GM18511 (cell line): ENCODE results near the gene CDON.

Experiments
- ATAC-seq: cut with Tn5 transposase; IDR thresholded peaks from one replicate; pipeline ENCODE4 v1.9.1; 2021; ENCODE audit warnings: mild to moderate bottlenecking, moderate library complexity; ENCODE audit not compliant: unreplicated experiment

CDON gene

GRCh38 chr11:125959511-125959910, 103.2 kb downstream of the CDON start:
- no peak for ATAC-seq

GRCh38 chr11:125958872-125959400, 103.7 kb downstream of the CDON start:
- ATAC-seq = no peak

GRCh38 chr11:125957618-125958332, 104.9 kb downstream of the CDON start:
- no peak for ATAC-seq

GRCh38 chr11:125956391-125957134, 106.1 kb downstream of the CDON start:
- ATAC-seq = no peak

- no peak for ATAC-seq
Measured at GRCh38 chr11:125955856-125956255, 106.8 kb downstream of the CDON start.

- ATAC-seq = no peak
Measured at GRCh38 chr11:125954945-125955640, 107.6 kb downstream of the CDON start.

- no peak for ATAC-seq
Measured at GRCh38 chr11:125954123-125954944, 108.3 kb downstream of the CDON start.

GRCh38 chr11:125953401-125953935, 109.2 kb downstream of the CDON start:
- no peak for ATAC-seq

- ATAC-seq = no peak
Measured at GRCh38 chr11:125952973-125953372, 109.7 kb downstream of the CDON start.

- no peak for ATAC-seq
Measured at GRCh38 chr11:125952559-125952958, 110.1 kb downstream of the CDON start.

- ATAC-seq = no peak
Measured at GRCh38 chr11:125951731-125952130, 110.9 kb downstream of the CDON start.

- ATAC-seq = no peak
Measured at GRCh38 chr11:125950696-125951651, 111.7 kb downstream of the CDON start.

- no peak for ATAC-seq
Measured at GRCh38 chr11:125950178-125950490, 112.5 kb downstream of the CDON start.

- no peak for ATAC-seq
Measured at GRCh38 chr11:125949271-125950177, 113.1 kb downstream of the CDON start.

GRCh38 chr11:125948278-125949051, 114.2 kb downstream of the CDON start:
- ATAC-seq = no peak

- ATAC-seq = no peak
Measured at GRCh38 chr11:125947419-125948277, 115.0 kb downstream of the CDON start.
